Testis (tissue), 2 donors: ENCODE measurements around the gene CBX2.
A peak's percentile ranks its signal among the peaks of the same experiment; 100 is the strongest.

Experiments used
- CTCF ChIP-seq, 3 experiments: fragments of 450-650 bp in 2 of 3; fragments of 200-600 bp in 1 of 3; sonication (generic) in 1 of 3; IDR thresholded peaks; one replicate each; pipeline ENCODE4 v1.5.1; 2016 to 2019; ENCODE audit warnings: antibody characterized with exemption in 3 of 3, mild to moderate bottlenecking in 2 of 3, moderate library complexity in 1 of 3
- POLR2A ChIP-seq: fragments of 450-650 bp; IDR thresholded peaks from one replicate; pipeline ENCODE4 v1.6.1; 2017; ENCODE audit warnings: antibody characterized with exemption, mild to moderate bottlenecking, moderate library complexity

GRCh38 chr17:79834565-79835469 is 56.9 kb downstream of the CBX2 start:
- TF ChIP-seq CTCF (IDR thresholded peaks at IDR 0.05): peak; percentile 56 to 68 (median 66)
- no peak for TF ChIP-seq POLR2A
